ENCODE results near the gene RBKS. TPM values are rescaled to one million over a fixed set of nuclear protein-coding genes. Genes with fewer than 3 reads are reported as not detected.

Gene RBKS
- polyA plus RNA-seq, 1 of the 3 experiments (the other 2 are of a cell fraction), result 7.4 TPM

GRCh38 chr2:27736890-27737204, 153.3 kb downstream of the RBKS start (continued):
- TF ChIP-seq RCOR1 (IDR thresholded peaks at IDR 0.05; ENCODE audit: low read length) (no peak), TEAD4 (IDR thresholded peaks at IDR 0.05; ENCODE audit: borderline replicate concordance, insufficient read depth) (no peak)

GRCh38 chr2:27736031-27736889, 153.9 kb downstream of the RBKS start:
- Histone ChIP-seq H3K27me3 (ENCODE audit: insufficient read depth) (no peaks in the 10 kb centered on the region), H2AFZ (ENCODE audit: low read depth) (no peak overlapping the region), H3K27ac (ENCODE audit: low read depth in 2 of 2, low read length in 1 of 2) (no peak overlapping the region), H3F3A (replicated peaks; ENCODE audit: insufficient read depth) (no peaks in the 10 kb centered on the region), H3K4me2 (no peak overlapping the region), H3K36me3 (replicated peaks in 1 of 2; ENCODE audit: control insufficient read depth in 1 of 2, insufficient read depth in 2 of 2, low read length in 1 of 2) (no peaks in the 10 kb centered on the region), H3K79me2 (ENCODE audit: insufficient read depth) (no peaks in the 10 kb centered on the region), H4K20me1 (ENCODE audit: insufficient read depth) (no peaks in the 10 kb centered on the region), H3K9ac (no peak overlapping the region), H3K4me3 (ENCODE audit: low read depth in 2 of 2, low read length in 1 of 2) (no peak overlapping the region), H3K9me2 (no peaks in the 10 kb centered on the region), H3K4me1 (ENCODE audit: control insufficient read depth in 1 of 2, insufficient read depth in 2 of 2, low read depth in 1 of 2, low read length in 1 of 2) (peaks cover 0 to 19% of the 10 kb centered on the region in 2 experiments; a peak in 2 of 4 replicates), H3K9me3 (no peaks in the 10 kb centered on the region)
- CTCF ChIA-PET, result interaction anchor here (0.5 to 6.0 kb wide), 11 partner anchors 12 to 678 kb away, joined by 3 to 52 read pairs (median 4); no protein-coding TSS in a partner anchor
- WGBS (ENCODE audit: low lambda C conversion rate), result 88% methylated on average over 10 of the region's 10 CpGs
- no peak for DNase-seq
- TF ChIP-seq IRF3 (IDR thresholded peaks at IDR 0.05; ENCODE audit: low read depth, low read length) (no peak), ZBTB33 (IDR thresholded peaks at IDR 0.05; ENCODE audit: borderline replicate concordance, low read depth) (no peak), RAD21 (IDR thresholded peaks at IDR 0.05; ENCODE audit: low read length) (no peak), JUND (IDR thresholded peaks at IDR 0.05) (no peak), TEAD4 (IDR thresholded peaks at IDR 0.05; ENCODE audit: borderline replicate concordance, insufficient read depth) (no peak), EP300 (IDR thresholded peaks at IDR 0.05; ENCODE audit: borderline replicate concordance in 1 of 2, low read depth in 1 of 2, low read length in 1 of 2) (no peak)
- TF ChIP-seq, protein P1, sequence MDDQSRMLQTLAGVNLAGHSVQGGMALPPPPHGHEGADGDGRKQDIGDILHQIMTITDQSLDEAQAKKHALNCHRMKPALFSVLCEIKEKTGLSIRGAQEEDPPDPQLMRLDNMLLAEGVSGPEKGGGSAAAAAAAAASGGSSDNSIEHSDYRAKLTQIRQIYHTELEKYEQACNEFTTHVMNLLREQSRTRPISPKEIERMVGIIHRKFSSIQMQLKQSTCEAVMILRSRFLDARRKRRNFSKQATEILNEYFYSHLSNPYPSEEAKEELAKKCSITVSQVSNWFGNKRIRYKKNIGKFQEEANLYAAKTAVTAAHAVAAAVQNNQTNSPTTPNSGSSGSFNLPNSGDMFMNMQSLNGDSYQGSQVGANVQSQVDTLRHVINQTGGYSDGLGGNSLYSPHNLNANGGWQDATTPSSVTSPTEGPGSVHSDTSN (IDR thresholded peaks at IDR 0.05), result no peak
- TF ChIP-seq, protein P2, sequence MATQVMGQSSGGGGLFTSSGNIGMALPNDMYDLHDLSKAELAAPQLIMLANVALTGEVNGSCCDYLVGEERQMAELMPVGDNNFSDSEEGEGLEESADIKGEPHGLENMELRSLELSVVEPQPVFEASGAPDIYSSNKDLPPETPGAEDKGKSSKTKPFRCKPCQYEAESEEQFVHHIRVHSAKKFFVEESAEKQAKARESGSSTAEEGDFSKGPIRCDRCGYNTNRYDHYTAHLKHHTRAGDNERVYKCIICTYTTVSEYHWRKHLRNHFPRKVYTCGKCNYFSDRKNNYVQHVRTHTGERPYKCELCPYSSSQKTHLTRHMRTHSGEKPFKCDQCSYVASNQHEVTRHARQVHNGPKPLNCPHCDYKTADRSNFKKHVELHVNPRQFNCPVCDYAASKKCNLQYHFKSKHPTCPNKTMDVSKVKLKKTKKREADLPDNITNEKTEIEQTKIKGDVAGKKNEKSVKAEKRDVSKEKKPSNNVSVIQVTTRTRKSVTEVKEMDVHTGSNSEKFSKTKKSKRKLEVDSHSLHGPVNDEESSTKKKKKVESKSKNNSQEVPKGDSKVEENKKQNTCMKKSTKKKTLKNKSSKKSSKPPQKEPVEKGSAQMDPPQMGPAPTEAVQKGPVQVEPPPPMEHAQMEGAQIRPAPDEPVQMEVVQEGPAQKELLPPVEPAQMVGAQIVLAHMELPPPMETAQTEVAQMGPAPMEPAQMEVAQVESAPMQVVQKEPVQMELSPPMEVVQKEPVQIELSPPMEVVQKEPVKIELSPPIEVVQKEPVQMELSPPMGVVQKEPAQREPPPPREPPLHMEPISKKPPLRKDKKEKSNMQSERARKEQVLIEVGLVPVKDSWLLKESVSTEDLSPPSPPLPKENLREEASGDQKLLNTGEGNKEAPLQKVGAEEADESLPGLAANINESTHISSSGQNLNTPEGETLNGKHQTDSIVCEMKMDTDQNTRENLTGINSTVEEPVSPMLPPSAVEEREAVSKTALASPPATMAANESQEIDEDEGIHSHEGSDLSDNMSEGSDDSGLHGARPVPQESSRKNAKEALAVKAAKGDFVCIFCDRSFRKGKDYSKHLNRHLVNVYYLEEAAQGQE (IDR thresholded peaks at IDR 0.05; ENCODE audit: low read depth, low read length), result no peak
- POLR2A ChIA-PET, result interaction anchor here (1.3 kb wide), 1 partner anchor 13 kb away, joined by 3 read pairs; no protein-coding TSS in a partner anchor

All from SK-N-SH (cell line).